SH-SY5Y (cell line): Measurements from ENCODE around the gene MYO1D.

Source experiments
- GATA2 ChIP-seq: IDR thresholded peaks from 2 replicates; pipeline ENCODE4 v1.6.1; 2011; ENCODE audit warnings: mild to moderate bottlenecking, low read depth, low read length
- GATA3 ChIP-seq: IDR thresholded peaks from 2 replicates; pipeline ENCODE4 v1.6.1; 2011; ENCODE audit warnings: low read depth, mild to moderate bottlenecking, low read length, moderate library complexity

- no peak for TF ChIP-seq GATA2
- TF ChIP-seq GATA3, result no peak
Observed at GRCh38 chr17:32568705-32569104, 308.2 kb downstream of the MYO1D start.
